ENCODE measurements around the gene ZNF420.

The ZNF420 gene

GRCh38 chr19:37077934-37078716 is at the start of gene ZNF420:
ZNF420 (plus strand) TSS chr19:37078433; CDS start chr19:37089119, 10,686 bp downstream.
- Histone ChIP-seq H2AFZ (ENCODE audit: low read depth, low read length) (peak within 1 kb of the TSS; percentile 74), H3K27ac (ENCODE audit: low read length) (peak within 1 kb of the TSS; percentile 51), H3K79me2 (ENCODE audit: low read length) (peaks cover 56% of the 10 kb centered on the region), H4K20me1 (ENCODE audit: insufficient read depth, low read length) (no peaks in the 10 kb centered on the region), H3K4me2 (ENCODE audit: low read length) (peak within 1 kb of the TSS; percentile 92), H3K9me3 (ENCODE audit: insufficient read depth, low read length) (peaks cover 18% of the 10 kb centered on the region), H3K27me3 (ENCODE audit: low read depth, low read length) (no peaks in the 10 kb centered on the region), H3K4me1 (ENCODE audit: low read length) (peaks cover 11% of the 10 kb centered on the region), H3K9ac (ENCODE audit: low read length) (peak within 1 kb of the TSS; percentile 80), H3K4me3 (ENCODE audit: low read length) (peak within 1 kb of the TSS; percentile 80), H3K36me3 (replicated peaks; ENCODE audit: low read depth, low read length) (peaks cover 26% of the 10 kb centered on the region)
- no peak for TF ChIP-seq EZH2phosphoT487 (IDR thresholded peaks at IDR 0.05; ENCODE audit: low read depth)
- TF ChIP-seq CTCF (IDR thresholded peaks at IDR 0.05; ENCODE audit: low read depth, low read length) = no peak

- no peaks in the 10 kb centered on the region for H3K27me3 ChIP-seq (ENCODE audit: low read depth, low read length)
- H3K4me2 ChIP-seq (ENCODE audit: low read length) = no peak overlapping the region
- H3K27ac ChIP-seq (ENCODE audit: low read length) = no peak overlapping the region
- no peak overlapping the region for H3K9ac ChIP-seq (ENCODE audit: low read length)
- no peak overlapping the region for H3K4me3 ChIP-seq (ENCODE audit: low read length)
- H2AFZ ChIP-seq (ENCODE audit: low read depth, low read length) = no peak overlapping the region
- H3K79me2 ChIP-seq (ENCODE audit: low read length) = no peaks in the 10 kb centered on the region
- TF ChIP-seq EZH2phosphoT487 (IDR thresholded peaks at IDR 0.05; ENCODE audit: low read depth) = no peak
- no peak for TF ChIP-seq CTCF (IDR thresholded peaks at IDR 0.05; ENCODE audit: low read depth, low read length)
- H3K36me3 ChIP-seq (replicated peaks; ENCODE audit: low read depth, low read length) = no peaks in the 10 kb centered on the region
- no peaks in the 10 kb centered on the region for H3K4me1 ChIP-seq (ENCODE audit: low read length)
- H3K9me3 ChIP-seq (ENCODE audit: insufficient read depth, low read length) = no peaks in the 10 kb centered on the region
- H4K20me1 ChIP-seq (ENCODE audit: insufficient read depth, low read length) = no peaks in the 10 kb centered on the region
Measured at GRCh38 chr19:37045140-37045539, 33.1 kb upstream of the ZNF420 start.

- Histone ChIP-seq H3K9ac (ENCODE audit: low read length) (no peak overlapping the region), H3K4me2 (ENCODE audit: low read length) (no peak overlapping the region), H3K9me3 (ENCODE audit: insufficient read depth, low read length) (peaks cover 5% of the 10 kb centered on the region), H3K4me1 (ENCODE audit: low read length) (no peaks in the 10 kb centered on the region), H2AFZ (ENCODE audit: low read depth, low read length) (no peak overlapping the region), H3K27ac (ENCODE audit: low read length) (no peak overlapping the region), H3K36me3 (replicated peaks; ENCODE audit: low read depth, low read length) (no peaks in the 10 kb centered on the region), H3K79me2 (ENCODE audit: low read length) (no peaks in the 10 kb centered on the region), H4K20me1 (ENCODE audit: insufficient read depth, low read length) (no peaks in the 10 kb centered on the region), H3K27me3 (ENCODE audit: low read depth, low read length) (no peaks in the 10 kb centered on the region), H3K4me3 (ENCODE audit: low read length) (no peak overlapping the region)
- TF ChIP-seq EZH2phosphoT487 (IDR thresholded peaks at IDR 0.05; ENCODE audit: low read depth) = no peak
- TF ChIP-seq CTCF (IDR thresholded peaks at IDR 0.05; ENCODE audit: low read depth, low read length) = no peak
Measured at GRCh38 chr19:37055330-37055729, 22.9 kb upstream of the ZNF420 start.

- Histone ChIP-seq H3K79me2 (ENCODE audit: low read length) (no peaks in the 10 kb centered on the region), H3K4me2 (ENCODE audit: low read length) (no peak overlapping the region), H3K9me3 (ENCODE audit: insufficient read depth, low read length) (peaks cover 5% of the 10 kb centered on the region), H2AFZ (ENCODE audit: low read depth, low read length) (no peak overlapping the region), H3K27me3 (ENCODE audit: low read depth, low read length) (no peaks in the 10 kb centered on the region), H3K9ac (ENCODE audit: low read length) (no peak overlapping the region), H3K36me3 (replicated peaks; ENCODE audit: low read depth, low read length) (no peaks in the 10 kb centered on the region), H4K20me1 (ENCODE audit: insufficient read depth, low read length) (no peaks in the 10 kb centered on the region), H3K4me1 (ENCODE audit: low read length) (no peaks in the 10 kb centered on the region), H3K4me3 (ENCODE audit: low read length) (no peak overlapping the region), H3K27ac (ENCODE audit: low read length) (no peak overlapping the region)
- TF ChIP-seq EZH2phosphoT487 (IDR thresholded peaks at IDR 0.05; ENCODE audit: low read depth) (no peak), CTCF (IDR thresholded peaks at IDR 0.05; ENCODE audit: low read depth, low read length) (no peak)
Measured at GRCh38 chr19:37056776-37057175, 21.5 kb upstream of the ZNF420 start.
